ENCODE results near the gene DLK1. TPM values are rescaled to one million over a fixed set of nuclear protein-coding genes. Genes with fewer than 3 reads are reported as not detected.
A peak's percentile ranks its signal among the peaks of the same experiment; 100 is the strongest.

Gene DLK1
- total and polyA plus RNA-seq, 11 donors = 1.4 to 52.4 (median 9.3) TPM

GRCh38 chr14:100775351-100775830 is 48.7 kb downstream of the DLK1 start:
- intact Hi-C loops (cut with DNase I) = no loop called here
- Histone ChIP-seq H3K27ac (no peak overlapping the region), H3K36me3 (no peaks in the 10 kb centered on the region), H3K4me1 (no peaks in the 10 kb centered on the region), H3K4me3 (no peak overlapping the region), H3K9me3 (peaks cover 0 to 5% (median 0%) of the 10 kb centered on the region in 12 donors), H3K27me3 (peaks cover 0 to 4% (median 0%) of the 10 kb centered on the region in 9 donors)
- TF ChIP-seq, protein P1, sequence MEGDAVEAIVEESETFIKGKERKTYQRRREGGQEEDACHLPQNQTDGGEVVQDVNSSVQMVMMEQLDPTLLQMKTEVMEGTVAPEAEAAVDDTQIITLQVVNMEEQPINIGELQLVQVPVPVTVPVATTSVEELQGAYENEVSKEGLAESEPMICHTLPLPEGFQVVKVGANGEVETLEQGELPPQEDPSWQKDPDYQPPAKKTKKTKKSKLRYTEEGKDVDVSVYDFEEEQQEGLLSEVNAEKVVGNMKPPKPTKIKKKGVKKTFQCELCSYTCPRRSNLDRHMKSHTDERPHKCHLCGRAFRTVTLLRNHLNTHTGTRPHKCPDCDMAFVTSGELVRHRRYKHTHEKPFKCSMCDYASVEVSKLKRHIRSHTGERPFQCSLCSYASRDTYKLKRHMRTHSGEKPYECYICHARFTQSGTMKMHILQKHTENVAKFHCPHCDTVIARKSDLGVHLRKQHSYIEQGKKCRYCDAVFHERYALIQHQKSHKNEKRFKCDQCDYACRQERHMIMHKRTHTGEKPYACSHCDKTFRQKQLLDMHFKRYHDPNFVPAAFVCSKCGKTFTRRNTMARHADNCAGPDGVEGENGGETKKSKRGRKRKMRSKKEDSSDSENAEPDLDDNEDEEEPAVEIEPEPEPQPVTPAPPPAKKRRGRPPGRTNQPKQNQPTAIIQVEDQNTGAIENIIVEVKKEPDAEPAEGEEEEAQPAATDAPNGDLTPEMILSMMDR (IDR thresholded peaks at IDR 0.05) = no peak
- TF ChIP-seq POLR2A (IDR thresholded peaks at IDR 0.05) = no peak
- 75 to 82% (median 80%) methylated on average over 6 to 8 of the region's 8 CpGs for WGBS, 4 donors
- DNase-seq = peak in 1 of 5 donors; percentile 17
- no peak for ATAC-seq

DNA sequence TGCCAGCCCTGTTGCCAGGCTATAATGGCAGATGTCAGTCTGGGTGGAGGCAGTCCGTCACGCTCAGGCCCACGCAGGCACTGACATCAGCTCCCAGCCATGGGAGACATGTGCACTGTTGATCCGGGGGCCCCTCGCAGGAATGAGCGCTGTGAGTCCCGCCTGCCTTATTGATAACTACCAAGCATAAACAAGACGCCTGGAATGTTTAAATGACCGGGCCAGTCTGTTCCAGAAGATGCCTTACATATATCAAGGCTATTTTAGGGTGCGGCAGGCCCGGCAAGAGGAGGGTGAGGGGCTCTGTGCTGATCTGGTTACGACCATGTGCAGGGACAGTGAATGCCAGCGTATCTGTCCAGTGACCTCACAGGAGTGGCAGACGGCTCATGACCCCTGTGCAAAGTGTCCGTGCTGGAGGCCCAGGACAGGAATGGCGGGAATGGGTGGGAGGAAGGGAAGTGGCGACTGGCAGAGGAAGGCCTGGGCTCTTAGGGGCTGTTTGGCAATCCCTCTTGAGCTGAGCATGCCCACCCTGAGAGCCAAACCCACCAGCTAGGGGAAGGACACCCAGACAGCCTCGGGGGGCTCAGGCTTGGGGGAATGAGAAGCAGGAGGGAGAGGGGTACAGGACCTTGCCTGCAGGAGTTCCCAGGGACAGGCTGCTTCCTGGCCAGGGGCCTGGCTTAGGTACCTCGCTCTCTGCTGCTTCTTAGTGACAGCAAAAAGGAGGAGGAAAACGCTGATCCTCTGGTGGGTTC is 49.3 kb downstream of the DLK1 start:
- Histone ChIP-seq H3K36me3 (no peaks in the 10 kb centered on the region), H3K9me3 (peaks cover 0 to 2% (median 0%) of the 10 kb centered on the region in 12 donors), H3K4me1 (no peaks in the 10 kb centered on the region), H3K4me3 (no peak overlapping the region), H3K27me3 (peaks cover 0 to 4% (median 0%) of the 10 kb centered on the region in 9 donors), H3K27ac (no peak overlapping the region)
- ATAC-seq (no peak), DNase-seq (peak in 1 of 5 donors; percentile 31)
- 49 to 58% (median 51%) methylated on average over 19 to 20 of the region's 20 CpGs for WGBS, 4 donors
- TF ChIP-seq, protein P1 (IDR thresholded peaks at IDR 0.05) = no peak
- TF ChIP-seq POLR2A (IDR thresholded peaks at IDR 0.05) = no peak
- intact Hi-C loops (cut with DNase I) = no loop called here

DNA sequence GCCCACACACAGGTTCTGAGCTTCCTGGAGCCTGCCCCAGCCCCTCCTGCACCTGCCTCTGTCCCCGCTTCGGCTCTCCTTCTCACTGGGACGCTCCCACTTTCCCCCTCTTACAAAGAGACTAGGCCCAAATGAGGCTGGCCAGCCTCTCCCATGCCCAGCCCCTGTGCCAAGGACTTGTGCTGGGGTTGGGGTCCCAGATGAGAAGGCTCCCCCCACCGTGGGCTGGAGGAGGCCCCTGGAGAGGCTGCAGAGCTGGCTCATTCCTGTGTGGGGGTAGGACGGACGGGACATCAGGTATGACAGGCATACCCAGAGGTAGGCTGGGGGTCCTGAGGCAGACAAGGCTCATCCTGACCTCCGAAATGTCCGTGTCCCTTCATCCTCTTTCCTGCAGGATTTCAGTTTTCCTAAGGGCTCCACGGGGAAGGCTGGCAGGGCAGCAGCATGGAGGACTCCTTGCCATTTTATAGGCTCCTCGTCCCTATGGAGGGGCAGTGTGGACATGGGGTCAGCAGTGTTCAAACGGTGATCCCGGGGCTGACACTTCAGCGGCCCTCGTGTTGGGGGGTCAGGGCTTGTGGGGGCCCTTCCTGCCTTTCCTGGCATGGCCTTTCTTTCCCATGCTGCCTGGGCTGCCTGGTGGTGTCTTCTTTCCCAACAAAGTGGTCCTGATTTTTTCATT is 50.1 kb downstream of the DLK1 start:
- Histone ChIP-seq H3K27me3 (peaks cover 0 to 7% (median 0%) of the 10 kb centered on the region in 9 donors), H3K9me3 (no peaks in the 10 kb centered on the region), H3K27ac (no peak overlapping the region), H3K4me1 (no peaks in the 10 kb centered on the region), H3K4me3 (no peak overlapping the region), H3K36me3 (no peaks in the 10 kb centered on the region)
- intact Hi-C loops (cut with DNase I) = no loop called here
- TF ChIP-seq, protein P1 (IDR thresholded peaks at IDR 0.05) = no peak
- TF ChIP-seq POLR2A (IDR thresholded peaks at IDR 0.05) = no peak
- DNase-seq = peak in 1 of 5 donors; percentile 44
- 76 to 85% (median 80%) methylated on average over 13 to 14 of the region's 14 CpGs for WGBS, 4 donors
- no peak for ATAC-seq

GRCh38 chr14:100777366-100777817 is 50.7 kb downstream of the DLK1 start:
- WGBS, 4 donors = 83 to 86% (median 84%) methylated on average over 11 of the region's 11 CpGs
- peaks cover 0 to 7% (median 0%) of the 10 kb centered on the region in 9 donors for H3K27me3 ChIP-seq
- DNase-seq = peak in 1 of 5 donors; percentile 21

More at GRCh38 chr14:100777366-100777817, 50.7 kb downstream of the DLK1 start:
- H3K4me1 ChIP-seq = no peaks in the 10 kb centered on the region
- no peak overlapping the region for H3K27ac ChIP-seq
- no peaks in the 10 kb centered on the region for H3K9me3 ChIP-seq
- H3K36me3 ChIP-seq = no peaks in the 10 kb centered on the region
- ATAC-seq = no peak
- no peak for TF ChIP-seq POLR2A (IDR thresholded peaks at IDR 0.05)
- TF ChIP-seq, protein P1 (IDR thresholded peaks at IDR 0.05) = no peak
- H3K4me3 ChIP-seq = no peak overlapping the region
- intact Hi-C loops (cut with DNase I) = no loop called here

Measured in heart left ventricle (tissue), 16 donors.